Endothelial cell of umbilical vein (primary cell): ENCODE data around the gene DCLK1. TPM values are rescaled to one million over a fixed set of nuclear protein-coding genes. Genes with fewer than 3 reads are reported as not detected.

Experiments
- BruUV-seq: library from RNA; stranded (reverse); fragments of 400-500 nt; replicated peaks from 2 replicates; lab custom pipeline; 2021; lab: Mats Ljungman, UMichigan
- CTCF ChIA-PET: fragments of 300-600, 350-600 bp; sonication (Branson Sonifier 250); formaldehyde crosslinking; loops from one replicate; lab custom pipeline; 2021; ENCODE audit warnings: antibody characterized with exemption, inconsistent platforms; lab: Charles Lee
- POLR2A ChIA-PET: fragments of 300-600, 350-600 bp; sonication (Branson Sonifier 250); formaldehyde crosslinking; loops from one replicate; lab custom pipeline; 2021; ENCODE audit warnings: antibody characterized with exemption, inconsistent platforms; lab: Charles Lee
- DNase-seq: peaks from one replicate; pipeline ENCODE4 v3.0.0-alpha.2; 2011; ENCODE audit warnings: low read depth, low spot score
- FAIRE-seq: peaks from 2 replicates; lab custom pipeline; 2011; peaks lifted over from hg19 to GRCh38; lab: Jason Lieb, UNC
- H2AFZ ChIP-seq: 2 replicates; pipeline ENCODE4 v1.6.0; 2012; ENCODE audit warnings: low read depth, low read length, control low read depth, inconsistent platforms
- H3K27ac ChIP-seq: 2 replicates; pipeline ENCODE4 v1.5.1; 2011; ENCODE audit warnings: low read depth, mild to moderate bottlenecking, control low read depth, low read length, moderate library complexity; ENCODE audit not compliant: insufficient read depth
- H3K27me3 ChIP-seq, 2 experiments: 2 replicates each; pipeline versions ENCODE4 v1.6.0 to v1.6.1; 2011; ENCODE audit warnings: low read length in 2 of 2, mixed read lengths in 1 of 2; ENCODE audit not compliant: control insufficient read depth in 2 of 2, insufficient read depth in 2 of 2
- H3K36me3 ChIP-seq, 2 experiments: 2 replicates in 1 of 2; 3 replicates in 1 of 2; pipeline ENCODE4 v1.5.1; 2011; ENCODE audit warnings: low read length in 2 of 2, mild to moderate bottlenecking in 1 of 2, moderate library complexity in 1 of 2; ENCODE audit not compliant: control insufficient read depth in 2 of 2, insufficient read depth in 2 of 2; ENCODE audit errors: extremely low read depth in 1 of 2
- H3K4me1 ChIP-seq: 3 replicates; pipeline ENCODE4 v1.5.1; 2011; ENCODE audit warnings: mild to moderate bottlenecking, low read length; ENCODE audit not compliant: control insufficient read depth, insufficient read depth; ENCODE audit errors: extremely low read depth
- H3K4me2 ChIP-seq: 2 replicates; pipeline ENCODE4 v1.6.1; 2011; ENCODE audit warnings: low read length, control low read depth, mixed read lengths; ENCODE audit not compliant: insufficient read depth
- H3K4me3 ChIP-seq, 3 experiments: fragments of 200-600 bp in 1 of 3; sonication (generic), shearing (Covaris generic) in 1 of 3; replicated peaks in 1 of 3; 2 replicates each; pipeline ENCODE4 v1.5.1; 2011 to 2016; ENCODE audit warnings: control low read depth in 3 of 3, low read length in 3 of 3, mild to moderate bottlenecking in 2 of 3, inconsistent platforms in 1 of 3, low read depth in 1 of 3, moderate library complexity in 1 of 3; ENCODE audit not compliant: insufficient read depth in 1 of 3
- H3K79me2 ChIP-seq: 2 replicates; pipeline ENCODE4 v1.6.0; 2012; ENCODE audit warnings: low read length, inconsistent platforms; ENCODE audit not compliant: control insufficient read depth, insufficient read depth
- H3K9ac ChIP-seq: replicated peaks from 2 replicates; pipeline ENCODE3; 2011; ENCODE audit warnings: low read length, control low read depth; ENCODE audit not compliant: insufficient read depth; ENCODE audit errors: extremely low read depth
- H3K9me1 ChIP-seq: replicated peaks from 3 replicates; pipeline ENCODE4 v1.6.0; 2011; ENCODE audit warnings: mild to moderate bottlenecking, low read length; ENCODE audit not compliant: control insufficient read depth, insufficient read depth; ENCODE audit errors: extremely low read depth
- H3K9me3 ChIP-seq: replicated peaks from 2 replicates; pipeline ENCODE4 v1.5.1; 2012; ENCODE audit warnings: low read length, inconsistent platforms; ENCODE audit not compliant: control insufficient read depth, insufficient read depth
- H4K20me1 ChIP-seq: replicated peaks from 2 replicates; pipeline ENCODE3; 2011; ENCODE audit warnings: mild to moderate bottlenecking, low read length; ENCODE audit not compliant: control insufficient read depth, insufficient read depth; ENCODE audit errors: extremely low read depth
- EZH2 ChIP-seq: IDR thresholded peaks from 2 replicates; pipeline ENCODE4 v1.6.1; 2012; ENCODE audit warnings: borderline replicate concordance, low read depth, mild to moderate bottlenecking, moderate library complexity, low read length, inconsistent platforms; ENCODE audit not compliant: severe bottlenecking
- FOS ChIP-seq: IDR thresholded peaks from 2 replicates; pipeline ENCODE4 v1.6.1; 2011; ENCODE audit warnings: mild to moderate bottlenecking, low read length, moderate library complexity, borderline replicate concordance; ENCODE audit not compliant: insufficient read depth
- JUN ChIP-seq: IDR thresholded peaks from 2 replicates; pipeline ENCODE4 v1.6.1; 2011; ENCODE audit warnings: borderline replicate concordance, low read depth; ENCODE audit not compliant: insufficient read length, insufficient read depth
- MYC ChIP-seq: IDR thresholded peaks from one replicate; pipeline ENCODE4 v1.6.1; 2011; ENCODE audit warnings: mild to moderate bottlenecking, low read depth, low read length
- POLR2AphosphoS5 ChIP-seq: IDR thresholded peaks from 2 replicates; pipeline ENCODE4 v1.6.1; 2012; ENCODE audit warnings: low read depth, mild to moderate bottlenecking, control low read depth, low read length, moderate library complexity; ENCODE audit not compliant: insufficient read depth
- dilution Hi-C: fragments of 300-500 bp; cut with MboI; formaldehyde crosslinking; loops from one replicate; pipeline ENCODE4 v1.15.0; 2019; ENCODE audit warnings: low sequenced_read_pairs; ENCODE audit not compliant: extremely low pct_ligation_motif_present
- intact Hi-C: fragments of 100-400 bp; cut with micrococcal nuclease; formaldehyde crosslinking; loops from one replicate; pipeline ENCODE4 v1.10.0; 2022
- polyA plus RNA-seq, 4 experiments: library from polyadenylated mRNA; depleted of rRNA in 3 of 4; stranded (reverse) in 3 of 4; unstranded in 1 of 4; fragments of >200 nt; gene quantifications; 2 replicates each; pipeline versions ENCODE4 v1.2.1 to v1.2.3, GENCODE V29; 2011 to 2012; ENCODE audit warnings: missing spikeins in 1 of 4
- total RNA-seq: library from RNA; stranded (reverse); gene quantifications from 2 replicates; pipeline ENCODE4 v1.2.3, GENCODE V29; 2021
- TF ChIP-seq, protein P1 (sequence below): IDR thresholded peaks from 2 replicates; pipeline ENCODE4 v1.6.1; 2011; ENCODE audit not compliant: insufficient read depth, insufficient read length

DCLK1 gene
- total and polyA plus RNA-seq, 2 donors (not counting 3 experiments of a cell fraction or from before 2014, with no cell fraction given): 0.28 to 3.9 TPM

- no peaks in the 10 kb centered on the region for H3K27me3 ChIP-seq
- H3K9me3 ChIP-seq: no peaks in the 10 kb centered on the region
- H3K9me1 ChIP-seq: no peaks in the 10 kb centered on the region
- intact Hi-C loops (no loop called here), dilution Hi-C loops (no loop called here)
- TF ChIP-seq, protein P1, sequence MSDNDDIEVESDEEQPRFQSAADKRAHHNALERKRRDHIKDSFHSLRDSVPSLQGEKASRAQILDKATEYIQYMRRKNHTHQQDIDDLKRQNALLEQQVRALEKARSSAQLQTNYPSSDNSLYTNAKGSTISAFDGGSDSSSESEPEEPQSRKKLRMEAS: no peak
- TF ChIP-seq POLR2AphosphoS5: no peak
- FAIRE-seq: no peak
- H3K79me2 ChIP-seq: no peaks in the 10 kb centered on the region
- no peaks in the 10 kb centered on the region for H3K36me3 ChIP-seq
- no peak for DNase-seq
- no peak overlapping the region for H3K4me3 ChIP-seq
- ChIA-PET POLR2A (no interaction called here), CTCF (no interaction called here)
- H3K9ac ChIP-seq: no peak overlapping the region
- H2AFZ ChIP-seq: no peak overlapping the region
- no peak overlapping the region for H3K27ac ChIP-seq
- peaks cover 3% of the 10 kb centered on the region for H3K4me1 ChIP-seq
- H3K4me2 ChIP-seq: no peak overlapping the region
- no peaks in the 10 kb centered on the region for H4K20me1 ChIP-seq
- no TSS peak for BruUV-seq
Measured at GRCh38 chr13:36031490-36031889, 99.7 kb downstream of the DCLK1 start.

GRCh38 chr13:36030670-36031331 lies 100.4 kb downstream of the DCLK1 start:
- Histone ChIP-seq H3K27me3 (no peaks in the 10 kb centered on the region), H3K27ac (no peak overlapping the region), H3K4me2 (no peak overlapping the region), H3K9me3 (no peaks in the 10 kb centered on the region), H3K9me1 (no peaks in the 10 kb centered on the region), H3K4me3 (no peak overlapping the region), H3K4me1 (peaks cover 3% of the 10 kb centered on the region), H3K36me3 (no peaks in the 10 kb centered on the region), H3K79me2 (no peaks in the 10 kb centered on the region), H4K20me1 (no peaks in the 10 kb centered on the region), H2AFZ (no peak overlapping the region), H3K9ac (no peak overlapping the region)
- BruUV-seq: no TSS peak
- intact Hi-C loops (no loop called here), dilution Hi-C loops (no loop called here)
- no peak for FAIRE-seq
- TF ChIP-seq FOS (peak; percentile 24), POLR2AphosphoS5 (no peak), JUN (peak; percentile 50), MYC (no peak), EZH2 (no peak)
- POLR2A ChIA-PET: no interaction called here
- peak; percentile 33 for DNase-seq
- CTCF ChIA-PET: no interaction called here
